GM12874 (cell line): ENCODE results near the gene AS3MT.

Experiments
- TF ChIP-seq, protein P1 (sequence below): IDR thresholded peaks from 2 replicates; pipeline ENCODE4 v1.5.1; 2011; ENCODE audit warnings: low read depth, mild to moderate bottlenecking, control low read depth, low read length, moderate library complexity; ENCODE audit not compliant: insufficient read depth

AS3MT gene

GRCh38 chr10:102935939-102936605 lies 66.8 kb downstream of the AS3MT start:
- TF ChIP-seq, protein P1, sequence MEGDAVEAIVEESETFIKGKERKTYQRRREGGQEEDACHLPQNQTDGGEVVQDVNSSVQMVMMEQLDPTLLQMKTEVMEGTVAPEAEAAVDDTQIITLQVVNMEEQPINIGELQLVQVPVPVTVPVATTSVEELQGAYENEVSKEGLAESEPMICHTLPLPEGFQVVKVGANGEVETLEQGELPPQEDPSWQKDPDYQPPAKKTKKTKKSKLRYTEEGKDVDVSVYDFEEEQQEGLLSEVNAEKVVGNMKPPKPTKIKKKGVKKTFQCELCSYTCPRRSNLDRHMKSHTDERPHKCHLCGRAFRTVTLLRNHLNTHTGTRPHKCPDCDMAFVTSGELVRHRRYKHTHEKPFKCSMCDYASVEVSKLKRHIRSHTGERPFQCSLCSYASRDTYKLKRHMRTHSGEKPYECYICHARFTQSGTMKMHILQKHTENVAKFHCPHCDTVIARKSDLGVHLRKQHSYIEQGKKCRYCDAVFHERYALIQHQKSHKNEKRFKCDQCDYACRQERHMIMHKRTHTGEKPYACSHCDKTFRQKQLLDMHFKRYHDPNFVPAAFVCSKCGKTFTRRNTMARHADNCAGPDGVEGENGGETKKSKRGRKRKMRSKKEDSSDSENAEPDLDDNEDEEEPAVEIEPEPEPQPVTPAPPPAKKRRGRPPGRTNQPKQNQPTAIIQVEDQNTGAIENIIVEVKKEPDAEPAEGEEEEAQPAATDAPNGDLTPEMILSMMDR: no peak

GRCh38 chr10:102941401-102941800 lies 72.1 kb downstream of the AS3MT start:
- TF ChIP-seq, protein P1: no peak

GRCh38 chr10:102945449-102945848 lies 76.2 kb downstream of the AS3MT start:
- TF ChIP-seq, protein P1: no peak

DNA sequence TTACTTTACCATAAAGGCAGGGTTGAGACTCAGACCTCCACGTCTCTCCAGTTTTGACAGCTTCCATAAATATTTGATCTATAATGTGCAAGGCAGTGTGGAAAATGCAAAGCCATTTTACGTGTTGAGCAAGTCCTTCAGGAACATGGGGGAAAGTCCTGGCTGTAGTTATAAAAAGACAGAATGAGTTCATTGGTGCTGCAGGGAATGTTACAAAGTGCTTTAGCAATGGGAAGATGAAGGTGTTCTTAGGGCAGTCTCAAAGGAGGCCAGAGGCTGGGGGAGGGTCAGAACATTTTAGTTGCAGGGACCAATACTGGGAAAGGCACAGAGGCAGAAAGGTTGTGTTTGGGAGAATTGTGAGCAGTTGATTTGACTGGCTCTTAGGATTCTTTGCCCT lies 76.7 kb downstream of the AS3MT start:
- TF ChIP-seq, protein P1: no peak

DNA sequence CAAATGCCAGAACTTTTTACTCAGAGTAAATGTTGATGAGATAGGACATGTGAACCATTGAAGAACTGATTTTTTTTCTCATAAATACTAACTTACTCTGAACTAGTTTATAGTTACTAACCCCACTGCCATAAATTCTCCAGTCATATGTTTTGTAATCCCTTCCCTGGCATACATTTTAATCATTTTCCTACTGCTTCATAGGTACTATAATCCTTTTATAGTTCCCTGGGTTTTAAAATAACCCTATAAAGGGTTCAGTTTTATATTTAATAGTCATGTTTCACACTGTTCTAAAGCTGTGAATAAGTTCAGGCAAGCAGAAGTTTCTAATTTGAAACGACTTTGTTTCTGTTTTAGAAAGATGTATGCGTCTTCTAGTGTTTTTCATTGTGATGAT lies 77.7 kb downstream of the AS3MT start:
- TF ChIP-seq, protein P1: no peak

GRCh38 chr10:102948176-102948575 lies 78.9 kb downstream of the AS3MT start:
- TF ChIP-seq, protein P1: no peak

- TF ChIP-seq, protein P1: no peak
Measured at GRCh38 chr10:102948786-102949185, 79.5 kb downstream of the AS3MT start.
